Ovary (tissue), 3 donors: ENCODE results near the gene COL4A3.

Experiments
- CTCF ChIP-seq, 3 donors: fragments of 450-650 bp in 2 of 3; fragments of 200-600 bp in 1 of 3; IDR thresholded peaks; one replicate each; pipeline versions ENCODE4 v1.5.1 to v1.8.0; 2016 to 2022; ENCODE audit warnings: antibody characterized with exemption in 3 of 3, mild to moderate bottlenecking in 1 of 3
- EP300 ChIP-seq: sonication (generic); formaldehyde crosslinking; IDR thresholded peaks from one replicate; pipeline ENCODE4 v1.6.1; 2017; ENCODE audit warnings: antibody characterized with exemption
- POLR2A ChIP-seq: fragments of 450-650 bp; IDR thresholded peaks from one replicate; pipeline ENCODE4 v1.6.1; 2017; ENCODE audit warnings: antibody characterized with exemption, mild to moderate bottlenecking, moderate library complexity
- donor health status: DM: no; HTN: no; CAD: no.

GRCh38 chr2:227141301-227141700, 23.1 kb upstream of the COL4A3 start:
- TF ChIP-seq POLR2A (no peak), CTCF (IDR thresholded peaks at IDR 0.05) (no peak), EP300 (no peak)
